Neural progenitor cell (in vitro differentiated cells): ENCODE measurements around the gene FAM114A2. TPM values are rescaled to one million over a fixed set of nuclear protein-coding genes. Genes with fewer than 3 reads are reported as not detected.

Experiments used
- DNase-seq: peaks from one replicate; pipeline ENCODE4 v3.0.0-alpha.2; 2016; ENCODE audit warnings: low spot score
- H2AFZ ChIP-seq: fragments of 200-600 bp; sonication (generic); replicated peaks from 2 replicates; pipeline ENCODE4 v1.6.1; 2016; ENCODE audit warnings: antibody characterized with exemption
- H3F3A ChIP-seq: fragments of 200-600 bp; sonication (generic); 2 replicates; pipeline ENCODE4 v1.6.1; 2016; ENCODE audit warnings: antibody characterized with exemption, low read depth
- H3K27ac ChIP-seq: fragments of 200-600 bp; sonication (generic); 2 replicates; pipeline ENCODE4 v1.5.1; 2016; ENCODE audit warnings: mild to moderate bottlenecking
- H3K27me3 ChIP-seq: fragments of 200-600 bp; sonication (generic); 2 replicates; pipeline ENCODE4 v1.6.1; 2016; ENCODE audit warnings: mild to moderate bottlenecking, moderate library complexity
- H3K36me3 ChIP-seq: fragments of 200-600 bp; sonication (generic); 2 replicates; pipeline ENCODE4 v1.5.1; 2016
- H3K4me1 ChIP-seq: fragments of 200-600 bp; sonication (generic); 2 replicates; pipeline ENCODE4 v1.6.1; 2016; ENCODE audit warnings: mixed run types
- H3K4me2 ChIP-seq: fragments of 200-600 bp; sonication (generic); 2 replicates; pipeline ENCODE4 v1.6.1; 2016
- H3K4me3 ChIP-seq: fragments of 200-600 bp; sonication (generic); 2 replicates; pipeline ENCODE4 v1.5.1; 2016
- H3K79me2 ChIP-seq: fragments of 200-600 bp; sonication (generic); 2 replicates; pipeline ENCODE4 v1.6.1; 2016; ENCODE audit warnings: low read depth
- H3K9ac ChIP-seq: fragments of 200-600 bp; sonication (generic); 2 replicates; pipeline ENCODE4 v1.6.1; 2016
- H3K9me3 ChIP-seq: fragments of 200-600 bp; sonication (generic); 2 replicates; pipeline ENCODE4 v1.5.1; 2016; ENCODE audit warnings: low read depth
- H4K20me1 ChIP-seq: fragments of 200-600 bp; sonication (generic); 2 replicates; pipeline ENCODE4 v1.6.1; 2016; ENCODE audit warnings: low read depth
- H3K27ac Mint-ChIP-seq: 3 replicates; pipeline ENCODE4 v1.8.0; 2021; ENCODE audit warnings: mixed read lengths
- H3K27me3 Mint-ChIP-seq: 2 replicates; pipeline ENCODE4 v1.8.0; 2022; ENCODE audit warnings: low read depth, mild to moderate bottlenecking, inconsistent platforms, moderate library complexity, mixed read lengths; ENCODE audit not compliant: insufficient read depth
- H3K36me3 Mint-ChIP-seq: 3 replicates; pipeline ENCODE4 v1.8.0; 2021; ENCODE audit warnings: mixed read lengths
- H3K4me1 Mint-ChIP-seq: 3 replicates; pipeline ENCODE4 v1.8.0; 2021; ENCODE audit warnings: mixed read lengths
- H3K4me3 Mint-ChIP-seq: 3 replicates; pipeline ENCODE4 v1.8.0; 2021; ENCODE audit warnings: mild to moderate bottlenecking, moderate library complexity, mixed read lengths
- H3K9me3 Mint-ChIP-seq: 3 replicates; pipeline ENCODE4 v1.8.0; 2020; ENCODE audit warnings: mixed read lengths
- CTCF ChIP-seq: fragments of 200-600 bp; sonication (generic); IDR thresholded peaks from 2 replicates; pipeline ENCODE4 v1.5.1; 2017; ENCODE audit warnings: antibody characterized with exemption, mild to moderate bottlenecking
- EZH2 ChIP-seq: fragments of 200-600 bp; sonication (generic); IDR thresholded peaks from 2 replicates; pipeline ENCODE4 v1.6.1; 2017; ENCODE audit warnings: antibody characterized with exemption, mild to moderate bottlenecking, moderate library complexity
- EZH2phosphoT487 ChIP-seq: fragments of 200-600 bp; sonication (generic); IDR thresholded peaks from 2 replicates; pipeline ENCODE4 v1.6.1; 2017; ENCODE audit warnings: antibody characterized with exemption
- total RNA-seq: library from RNA; depleted of rRNA; stranded (reverse); fragments of >200 nt; gene quantifications from 2 replicates; pipeline ENCODE4 v1.2.3, GENCODE V29; 2015; ENCODE audit warnings: low replicate concordance

FAM114A2 gene
- total RNA-seq, 1 donor from 2014 or later: 13.2 TPM

GRCh38 chr5:153981905-153982605 lies 56.7 kb downstream of the FAM114A2 start:
- H2AFZ ChIP-seq: no peak overlapping the region
- H3K4me3 ChIP-seq: no peak overlapping the region
- H3K79me2 ChIP-seq: no peaks in the 10 kb centered on the region
- no peak overlapping the region for H3K4me2 ChIP-seq
- H3K27me3 ChIP-seq: no peaks in the 10 kb centered on the region
- Mint-ChIP-seq H3K9me3 (no peaks in the 10 kb centered on the region), H3K27ac (no peak overlapping the region), H3K4me3 (no peak overlapping the region), H3K27me3 (peaks cover 5% of the 10 kb centered on the region), H3K36me3 (no peaks in the 10 kb centered on the region), H3K4me1 (no peaks in the 10 kb centered on the region)
- no peaks in the 10 kb centered on the region for H4K20me1 ChIP-seq
- DNase-seq: no peak
- no peak overlapping the region for H3K27ac ChIP-seq
- H3K9ac ChIP-seq: no peak overlapping the region
- H3F3A ChIP-seq: no peaks in the 10 kb centered on the region
- TF ChIP-seq EZH2 (no peak), EZH2phosphoT487 (no peak), CTCF (no peak)
- no peaks in the 10 kb centered on the region for H3K9me3 ChIP-seq
- H3K36me3 ChIP-seq: no peaks in the 10 kb centered on the region
- no peaks in the 10 kb centered on the region for H3K4me1 ChIP-seq

GRCh38 chr5:153979028-153979783 lies 59.5 kb downstream of the FAM114A2 start:
- H3K27ac ChIP-seq: no peak overlapping the region
- no peaks in the 10 kb centered on the region for H3K36me3 ChIP-seq
- Mint-ChIP-seq H3K36me3 (no peaks in the 10 kb centered on the region), H3K27ac (no peak overlapping the region), H3K27me3 (no peaks in the 10 kb centered on the region), H3K4me3 (no peak overlapping the region), H3K4me1 (no peaks in the 10 kb centered on the region), H3K9me3 (no peaks in the 10 kb centered on the region)
- no peaks in the 10 kb centered on the region for H4K20me1 ChIP-seq
- H3K9me3 ChIP-seq: no peaks in the 10 kb centered on the region
- no peak overlapping the region for H3K4me3 ChIP-seq
- TF ChIP-seq EZH2 (no peak), EZH2phosphoT487 (no peak), CTCF (no peak)
- H3K27me3 ChIP-seq: no peaks in the 10 kb centered on the region
- H3K4me2 ChIP-seq: no peak overlapping the region
- DNase-seq: no peak
- no peaks in the 10 kb centered on the region for H3F3A ChIP-seq
- H3K9ac ChIP-seq: no peak overlapping the region
- no peak overlapping the region for H2AFZ ChIP-seq
- no peaks in the 10 kb centered on the region for H3K4me1 ChIP-seq
- no peaks in the 10 kb centered on the region for H3K79me2 ChIP-seq

GRCh38 chr5:153974813-153975163 lies 63.9 kb downstream of the FAM114A2 start:
- Histone ChIP-seq H4K20me1 (no peaks in the 10 kb centered on the region), H2AFZ (no peak overlapping the region), H3K4me2 (no peak overlapping the region), H3K36me3 (no peaks in the 10 kb centered on the region), H3K79me2 (no peaks in the 10 kb centered on the region), H3K4me3 (no peak overlapping the region), H3K9me3 (no peaks in the 10 kb centered on the region), H3K27ac (no peak overlapping the region), H3K27me3 (no peaks in the 10 kb centered on the region), H3K9ac (no peak overlapping the region), H3F3A (peaks cover 7% of the 10 kb centered on the region), H3K4me1 (peaks cover 14% of the 10 kb centered on the region)
- H3K4me3 Mint-ChIP-seq: no peak overlapping the region
- H3K36me3 Mint-ChIP-seq: no peaks in the 10 kb centered on the region
- peaks cover 2% of the 10 kb centered on the region for H3K27me3 Mint-ChIP-seq
- DNase-seq: no peak
- TF ChIP-seq EZH2phosphoT487: no peak
- no peak overlapping the region for H3K27ac Mint-ChIP-seq
- no peaks in the 10 kb centered on the region for H3K4me1 Mint-ChIP-seq
- no peaks in the 10 kb centered on the region for H3K9me3 Mint-ChIP-seq
